NCI-H146 treated with DMSO at 0.1 percent for 48 hours (cell line): ENCODE data around the gene CAPZB.

Experiments
- DNase-seq: peaks from one replicate; lab custom pipeline; 2025; ENCODE audit not compliant: unreplicated experiment; lab: John Stamatoyannopoulos, UW

CAPZB gene

GRCh38 chr1:19390166-19390850 lies 95.0 kb downstream of the CAPZB start:
- DNase-seq = no peak

DNA sequence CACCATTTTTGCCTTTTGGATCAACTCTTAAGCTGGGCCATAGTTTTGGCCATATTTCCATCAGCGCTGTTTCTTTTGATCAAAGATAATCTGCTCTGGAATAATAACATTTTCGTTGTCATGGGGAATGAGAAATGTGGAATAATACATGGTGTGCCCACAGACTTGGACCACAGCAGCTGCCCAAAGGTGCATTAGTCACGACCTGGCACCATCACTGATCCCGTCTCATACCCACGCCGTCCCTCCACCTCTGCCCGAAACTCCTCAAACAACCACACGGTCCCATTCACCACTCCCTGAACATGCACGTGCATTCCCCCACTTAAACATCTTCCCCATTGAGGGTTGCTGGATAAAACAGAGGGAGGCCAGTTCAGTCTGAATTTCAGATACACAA lies 96.4 kb downstream of the CAPZB start:
- no peak for DNase-seq

GRCh38 chr1:19387045-19387467 lies 98.3 kb downstream of the CAPZB start:
- DNase-seq = no peak

DNA sequence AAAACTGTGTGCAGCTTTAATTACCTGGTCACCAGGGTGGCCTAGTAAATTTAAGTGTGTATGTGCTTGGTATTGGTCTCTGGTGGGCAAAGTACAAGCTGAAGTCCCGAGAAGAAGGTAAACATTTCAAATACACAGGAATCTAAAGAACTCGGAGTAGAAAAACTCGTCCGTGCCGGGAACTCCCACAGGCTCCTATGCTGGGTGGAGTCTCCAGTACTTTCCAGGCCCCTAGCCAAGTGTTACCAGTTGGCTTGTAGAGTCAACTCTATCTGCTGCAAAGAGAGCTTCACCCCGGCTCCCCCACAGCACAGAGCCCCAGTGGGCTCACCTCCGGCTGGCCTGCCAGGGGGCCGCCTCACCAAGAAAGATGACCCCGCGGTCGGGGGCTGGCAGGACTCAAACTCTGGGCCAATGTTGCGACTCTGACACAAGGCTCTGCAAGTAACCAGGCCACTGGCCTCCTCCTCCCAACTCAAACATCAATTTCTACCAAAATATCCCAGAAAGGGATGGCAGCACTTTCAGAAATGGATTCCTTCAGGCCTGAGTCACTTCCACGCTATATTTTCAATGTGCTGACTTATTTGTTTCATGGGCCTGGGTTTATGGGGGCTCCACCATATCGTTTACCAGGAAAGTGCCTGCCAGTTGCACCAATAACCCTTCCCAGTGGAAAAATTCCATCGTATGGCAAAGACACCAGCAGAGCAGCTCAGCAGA lies 99.3 kb downstream of the CAPZB start:
- DNase-seq = no peak

- DNase-seq = no peak
Observed at GRCh38 chr1:19385221-19385620, 100.1 kb downstream of the CAPZB start.

- DNase-seq = no peak
Observed at GRCh38 chr1:19384772-19385187, 100.6 kb downstream of the CAPZB start.

DNA sequence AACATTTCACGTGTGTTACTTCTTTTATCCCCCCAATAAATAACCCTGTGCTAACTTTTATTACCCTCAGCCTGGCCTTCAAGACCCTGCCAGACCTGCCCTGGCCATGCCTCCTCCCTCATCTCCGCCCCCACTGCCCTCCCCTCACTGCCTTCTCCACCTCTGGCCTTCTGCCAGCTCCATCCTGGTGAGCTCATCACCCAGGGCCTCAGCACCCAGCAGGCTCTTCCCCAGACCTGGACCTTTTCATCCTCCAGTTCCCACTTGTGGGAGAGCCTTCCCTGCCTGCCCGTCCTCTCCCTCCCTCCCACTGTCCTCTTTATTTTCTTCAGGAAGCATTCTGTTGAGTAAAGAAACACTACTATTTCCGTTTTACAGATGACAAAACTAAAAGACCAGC lies 101.2 kb downstream of the CAPZB start:
- DNase-seq = no peak

- no peak for DNase-seq
Observed at GRCh38 chr1:19382222-19382621, 103.1 kb downstream of the CAPZB start.

DNA sequence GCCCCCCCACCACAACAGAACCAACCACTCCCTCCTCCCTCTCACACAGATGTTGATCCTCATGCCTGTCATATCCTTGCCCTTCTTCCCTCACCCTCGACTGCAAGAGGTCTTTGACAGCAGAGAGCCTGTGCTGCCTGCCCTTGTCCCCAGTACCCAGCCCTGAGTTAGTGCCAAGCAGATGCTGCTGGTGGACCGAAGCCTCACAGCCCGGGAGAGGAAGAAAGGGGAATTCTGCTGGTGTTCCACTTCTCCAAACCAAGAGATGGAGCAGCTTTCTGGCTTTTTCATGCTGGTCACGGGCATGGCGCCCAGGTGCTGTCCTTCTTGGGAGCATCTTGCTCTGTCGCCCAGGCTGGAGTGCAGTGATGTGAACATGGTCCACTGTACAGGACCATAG lies 104.1 kb downstream of the CAPZB start:
- no peak for DNase-seq

DNA sequence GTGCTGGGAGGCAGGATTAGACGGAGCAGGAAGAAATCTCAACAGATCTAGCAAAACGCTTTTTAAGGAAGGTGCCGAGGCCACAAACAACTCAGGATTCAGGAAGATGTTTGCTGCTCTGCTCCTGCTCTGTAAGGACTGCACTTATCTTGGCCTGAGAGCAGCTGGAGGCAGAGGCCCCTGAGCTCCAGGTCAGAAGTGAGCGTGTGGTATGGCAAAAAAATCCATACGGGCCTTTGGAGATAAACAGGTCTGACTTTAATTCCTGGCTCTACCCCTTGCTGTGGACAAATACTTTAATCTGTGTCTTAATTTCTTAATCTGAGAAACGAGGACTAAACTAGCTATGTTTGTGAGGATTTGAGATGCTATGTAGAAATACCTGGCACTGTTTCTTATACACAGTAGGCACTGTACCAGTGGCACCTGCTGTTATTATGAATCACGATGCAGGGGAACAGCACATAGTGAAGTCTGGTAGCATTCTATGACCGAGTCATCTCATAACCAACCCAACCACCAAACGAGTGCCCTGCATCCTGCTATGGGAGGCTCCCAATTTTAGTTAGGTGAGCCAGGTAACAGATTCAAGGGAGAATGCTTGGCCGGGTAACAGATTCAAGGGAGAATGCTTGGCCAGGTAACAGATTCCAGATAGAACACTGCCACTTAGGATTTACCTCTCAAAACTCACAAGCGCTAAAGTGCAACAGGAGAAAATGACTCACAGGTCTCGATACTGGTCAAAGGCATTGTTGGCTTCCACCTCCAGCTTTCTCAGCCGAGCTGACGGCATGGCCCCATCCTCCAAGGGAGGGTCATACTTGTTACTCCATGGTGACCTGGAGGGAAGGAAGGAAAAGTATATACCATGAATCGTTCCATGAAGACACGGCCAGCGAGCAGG lies 107.3 kb downstream of the CAPZB start:
- DNase-seq = no peak

DNA sequence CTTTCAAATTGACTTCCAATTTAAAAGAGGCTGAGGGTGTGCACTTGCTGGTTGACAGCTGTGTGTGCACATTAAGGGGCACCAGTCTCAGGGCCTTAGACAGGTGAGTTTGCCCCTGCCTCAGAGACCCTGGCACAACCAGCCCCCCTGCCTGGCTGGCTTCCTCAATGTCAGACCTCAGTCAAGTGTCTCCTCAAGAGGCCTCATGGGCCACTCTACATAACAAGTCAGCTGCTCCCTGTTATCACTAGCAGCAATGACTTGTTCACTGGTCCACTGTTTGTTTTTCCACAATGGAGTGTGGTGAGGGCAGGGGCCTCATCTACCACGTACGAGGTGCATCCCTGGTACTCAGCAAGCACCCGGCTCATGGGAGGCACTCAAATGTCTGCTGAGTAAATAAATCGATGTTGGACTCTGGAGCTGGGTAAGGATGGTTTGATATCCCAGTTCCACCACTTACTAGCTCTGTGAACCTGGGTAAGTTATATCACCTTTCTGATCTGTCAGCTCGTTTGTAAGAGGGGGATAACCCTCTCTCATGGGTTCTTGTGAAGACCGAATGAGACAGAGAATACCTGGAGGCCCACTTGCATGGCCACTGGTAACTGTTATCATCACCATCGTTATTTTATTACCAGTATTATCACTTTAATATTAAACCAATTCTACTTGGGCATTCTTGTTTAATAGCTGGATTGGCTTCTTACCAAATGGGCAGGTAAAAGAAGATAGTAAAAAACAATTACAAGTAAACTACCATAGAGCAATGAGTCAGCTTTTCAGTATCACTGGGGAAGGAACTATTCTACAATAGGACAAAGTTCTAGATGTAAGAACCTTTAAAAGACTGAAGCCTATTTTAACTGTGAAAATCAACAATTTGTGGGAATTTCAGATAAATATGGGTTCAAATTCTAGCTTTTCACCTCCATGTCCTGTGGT lies 108.6 kb downstream of the CAPZB start:
- DNase-seq = no peak

GRCh38 chr1:19375631-19376400 lies 109.5 kb downstream of the CAPZB start:
- DNase-seq = no peak

DNA sequence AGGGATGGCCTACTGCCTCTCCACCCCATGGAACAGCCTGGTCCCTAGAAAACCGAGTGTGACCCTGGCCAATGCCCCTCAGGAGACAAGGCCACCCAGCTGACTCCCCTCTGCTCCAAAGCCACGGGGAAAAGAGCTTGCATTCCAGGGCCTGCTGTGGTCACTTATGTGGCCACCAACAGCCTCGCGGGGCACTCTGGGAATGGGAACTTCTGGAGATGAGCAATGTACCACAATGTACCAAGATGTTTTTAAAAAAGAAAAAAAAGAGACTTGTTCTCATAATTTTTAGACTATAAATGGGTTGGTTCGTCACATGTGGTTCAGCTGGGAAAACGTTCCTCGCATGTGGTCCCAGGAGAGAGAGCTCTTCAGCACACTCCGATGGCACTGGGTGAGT lies 110.4 kb downstream of the CAPZB start:
- DNase-seq = no peak

DNA sequence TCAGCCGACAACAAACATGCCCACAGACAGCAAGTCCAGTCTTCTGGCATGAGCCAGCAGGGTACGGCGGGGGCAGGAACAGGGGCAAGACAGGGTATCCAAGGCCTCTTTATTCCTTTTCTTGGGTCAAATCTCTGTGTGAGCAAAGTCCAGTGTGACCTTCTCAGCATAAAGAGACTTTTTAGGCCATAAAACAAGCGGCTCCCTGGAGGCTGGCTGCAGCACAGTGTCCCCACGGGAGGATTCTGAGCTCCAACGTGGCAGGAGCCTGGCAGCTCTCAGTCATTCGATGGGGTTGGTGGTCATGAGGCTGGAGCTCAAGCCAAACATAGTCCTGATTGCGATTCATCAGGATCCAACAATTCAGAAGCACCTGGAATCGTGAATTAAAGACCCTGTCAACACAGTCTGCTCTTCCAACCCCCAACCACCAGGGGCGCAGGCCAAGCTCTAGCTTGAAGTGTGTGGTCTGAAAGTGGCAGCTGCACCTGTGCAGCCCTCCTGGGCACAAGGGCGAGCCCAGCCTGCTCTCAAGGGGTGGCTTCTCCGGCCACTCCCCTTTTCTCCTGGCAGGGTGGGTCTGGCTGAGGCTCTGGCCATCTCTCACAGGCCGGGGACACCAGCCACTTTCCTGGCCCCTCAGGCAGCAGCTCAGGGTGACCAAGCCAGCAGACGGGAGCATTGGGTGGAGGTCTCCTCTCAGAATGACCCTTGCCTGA lies 111.1 kb downstream of the CAPZB start:
- no peak for DNase-seq

- no peak for DNase-seq
Observed at GRCh38 chr1:19373211-19374082, 111.9 kb downstream of the CAPZB start.

DNA sequence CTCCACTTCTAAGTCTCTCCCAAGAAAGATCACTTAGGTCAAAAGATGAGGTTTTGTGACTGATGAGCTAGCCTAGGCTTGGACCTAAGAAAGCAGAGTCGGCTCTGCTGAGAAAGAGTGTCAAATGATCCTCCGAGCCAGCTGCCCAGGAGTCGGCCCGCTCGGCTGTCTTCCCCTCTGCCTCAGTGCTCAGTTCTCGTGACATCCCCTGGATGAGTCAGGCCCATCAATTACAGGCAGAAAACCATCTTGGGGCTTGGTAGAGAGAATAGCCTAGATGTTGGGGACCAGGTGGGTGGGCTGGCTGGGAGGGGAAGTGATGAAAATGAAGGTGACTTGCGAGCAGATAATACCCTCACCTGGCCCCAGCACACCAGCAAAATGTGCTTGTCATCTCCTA lies 112.7 kb downstream of the CAPZB start:
- no peak for DNase-seq

DNA sequence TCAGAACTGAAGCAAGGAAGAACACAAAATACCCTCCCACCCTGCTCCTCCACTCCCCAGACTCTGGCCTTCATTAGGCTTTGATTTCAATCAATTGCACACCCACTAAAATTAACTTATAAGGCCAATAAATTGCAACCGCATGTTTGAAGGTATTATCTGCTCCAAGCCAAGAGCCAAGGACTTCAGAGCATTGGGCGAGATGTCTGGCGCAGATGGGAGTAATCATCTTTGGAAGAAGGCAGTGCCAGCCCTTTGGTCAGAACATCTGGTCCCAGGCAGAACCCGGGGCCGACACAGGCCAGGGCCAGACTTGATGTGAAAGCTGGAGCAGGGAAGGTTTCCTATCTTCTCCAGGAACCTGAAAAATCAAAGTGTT lies 113.2 kb downstream of the CAPZB start:
- no peak for DNase-seq
